ENCODE results near the gene DKC1. TPM values are rescaled to one million over a fixed set of nuclear protein-coding genes. Genes with fewer than 3 reads are reported as not detected.

Gene DKC1
- total RNA-seq, result 61.5 and 72.6 TPM in 2 replicates

- DNase-seq (ENCODE audit: low read depth, low spot score), result peak; percentile 82
Measured at GRCh38 chrX:154762537-154763296, at the start of gene DKC1. TSS of gene DKC1 (plus strand) at chrX:154762864. CDS start at chrX:154762966, 102 bp downstream.

- DNase-seq (ENCODE audit: low read depth, low spot score), result no peak
Measured at GRCh38 chrX:154714925-154715324, 47.7 kb upstream of the DKC1 start.

- no peak for DNase-seq (ENCODE audit: low read depth, low spot score)
Measured at GRCh38 chrX:154715825-154716224, 46.8 kb upstream of the DKC1 start.

- no peak for DNase-seq (ENCODE audit: low read depth, low spot score)
Measured at GRCh38 chrX:154717824-154718223, 44.8 kb upstream of the DKC1 start.

- DNase-seq (ENCODE audit: low read depth, low spot score), result no peak
Measured at GRCh38 chrX:154718616-154719015, 44.0 kb upstream of the DKC1 start.

- DNase-seq (ENCODE audit: low read depth, low spot score), result no peak
Measured at GRCh38 chrX:154719132-154719675, 43.5 kb upstream of the DKC1 start.

- DNase-seq (ENCODE audit: low read depth, low spot score), result no peak
Measured at GRCh38 chrX:154720067-154720466, 42.6 kb upstream of the DKC1 start.

- no peak for DNase-seq (ENCODE audit: low read depth, low spot score)
Measured at GRCh38 chrX:154721155-154721554, 41.5 kb upstream of the DKC1 start.

GRCh38 chrX:154724993-154725756 is 37.5 kb upstream of the DKC1 start:
- DNase-seq (ENCODE audit: low read depth, low spot score), result no peak

GRCh38 chrX:154727418-154727817 is 35.2 kb upstream of the DKC1 start:
- no peak for DNase-seq (ENCODE audit: low read depth, low spot score)

GRCh38 chrX:154727871-154728270 is 34.8 kb upstream of the DKC1 start:
- peak; percentile 66 for DNase-seq (ENCODE audit: low read depth, low spot score)

GRCh38 chrX:154728431-154729190 is 34.1 kb upstream of the DKC1 start:
- DNase-seq (ENCODE audit: low read depth, low spot score), result no peak

- DNase-seq (ENCODE audit: low read depth, low spot score), result no peak
Measured at GRCh38 chrX:154729439-154729838, 33.2 kb upstream of the DKC1 start.

GRCh38 chrX:154730253-154730891 is 32.3 kb upstream of the DKC1 start:
- peak; percentile 64 for DNase-seq (ENCODE audit: low read depth, low spot score)

- no peak for DNase-seq (ENCODE audit: low read depth, low spot score)
Measured at GRCh38 chrX:154731184-154731583, 31.5 kb upstream of the DKC1 start.

GRCh38 chrX:154731881-154732280 is 30.8 kb upstream of the DKC1 start:
- DNase-seq (ENCODE audit: low read depth, low spot score), result no peak

GRCh38 chrX:154732421-154733065 is 30.1 kb upstream of the DKC1 start:
- no peak for DNase-seq (ENCODE audit: low read depth, low spot score)

- DNase-seq (ENCODE audit: low read depth, low spot score), result no peak
Measured at GRCh38 chrX:154733066-154733425, 29.6 kb upstream of the DKC1 start.

- no peak for DNase-seq (ENCODE audit: low read depth, low spot score)
Measured at GRCh38 chrX:154734061-154734781, 28.4 kb upstream of the DKC1 start.

Data from pulmonary artery endothelial cell (primary cell).